ENCODE measurements around the gene NANOGP8.

GRCh38 chr15:35067496-35068347 lies 17.4 kb downstream of the NANOGP8 start:
- TF ChIP-seq CTCF (conservative IDR thresholded peaks at IDR 0.05; ENCODE audit: low read length), result no peak
- TF ChIP-seq EZH2phosphoT487 (IDR thresholded peaks at IDR 0.05; ENCODE audit: borderline replicate concordance, low read depth, low read length), result no peak

All from OCI-LY7 (cell line).